Naive thymus-derived CD4-positive, alpha-beta T cell (primary cell): ENCODE data around the gene IPO4. TPM values are rescaled to one million over a fixed set of nuclear protein-coding genes. Genes with fewer than 3 reads are reported as not detected.
A peak's percentile ranks its signal among the peaks of the same experiment; 100 is the strongest.
"Not testable (repeated sequence)": the region's sequence is repeated elsewhere in the genome, so short reads cannot be mapped to it uniquely, and the experiment has no call there.

Experiments used
- ATAC-seq: fragments of 150-1000 bp; cut with Tn5 transposase; 2 replicates; pipeline ENCODE4 v1.10.0; 2021; ENCODE audit warnings: mild to moderate bottlenecking, moderate library complexity
- CTCF ChIA-PET: fragments of 350-600 bp; sonication (Branson Sonifier 250); formaldehyde crosslinking; loops from one replicate; lab custom pipeline; 2021; ENCODE audit warnings: antibody characterized with exemption; lab: Charles Lee
- POLR2A ChIA-PET: fragments of 350-600 bp; sonication (Branson Sonifier 250); formaldehyde crosslinking; loops from one replicate; lab custom pipeline; 2021; ENCODE audit warnings: antibody characterized with exemption, inconsistent platforms; lab: Charles Lee
- DNase-seq, 9 donors: peaks; one replicate each; pipeline versions ENCODE4 v3.0.0 to v3.0.0-alpha.2; 2020 to 2022; ENCODE audit warnings: mixed read lengths in 1 of 9
- H3K27ac ChIP-seq: one replicate; pipeline ENCODE4 v1.7.0; 2013; ENCODE audit warnings: mild to moderate bottlenecking, low read depth, low read length, moderate library complexity
- H3K27me3 ChIP-seq, 2 donors: one replicate each; pipeline ENCODE4 v1.7.0; 2013; ENCODE audit warnings: low read length in 2 of 2, mild to moderate bottlenecking in 2 of 2, moderate library complexity in 2 of 2; ENCODE audit not compliant: control insufficient read depth in 2 of 2, insufficient read depth in 2 of 2
- H3K36me3 ChIP-seq, 3 experiments: 1 replicate in 2 of 3; 2 replicates in 1 of 3; pipeline ENCODE4 v1.7.0; 2013; ENCODE audit warnings: low read length in 3 of 3, mild to moderate bottlenecking in 3 of 3, moderate library complexity in 1 of 3; ENCODE audit not compliant: insufficient read depth in 3 of 3, control insufficient read depth in 2 of 3
- H3K4me1 ChIP-seq, 2 donors: one replicate each; pipeline ENCODE4 v1.7.0; 2013; ENCODE audit warnings: low read length in 2 of 2, mild to moderate bottlenecking in 2 of 2, moderate library complexity in 1 of 2; ENCODE audit not compliant: control insufficient read depth in 2 of 2, insufficient read depth in 2 of 2
- H3K4me3 ChIP-seq: 2 replicates; pipeline ENCODE4 v1.7.0; 2013; ENCODE audit warnings: mild to moderate bottlenecking, low read length
- H3K9me3 ChIP-seq, 3 experiments: 1 replicate in 2 of 3; 2 replicates in 1 of 3; pipeline ENCODE4 v1.7.0; 2013; ENCODE audit warnings: low read length in 3 of 3; ENCODE audit not compliant: control insufficient read depth in 2 of 3
- H3K27ac Mint-ChIP-seq, 9 donors: one replicate each; pipeline ENCODE4 v1.8.0; 2020 to 2022; ENCODE audit warnings: mixed read lengths in 9 of 9, mild to moderate bottlenecking in 8 of 9, moderate library complexity in 5 of 9, inconsistent platforms in 2 of 9
- H3K27me3 Mint-ChIP-seq, 5 donors: one replicate each; pipeline ENCODE4 v1.8.0; 2021 to 2022; ENCODE audit warnings: mixed read lengths in 5 of 5, mild to moderate bottlenecking in 1 of 5
- H3K36me3 Mint-ChIP-seq, 5 donors: one replicate each; pipeline ENCODE4 v1.8.0; 2020 to 2022; ENCODE audit warnings: mixed read lengths in 5 of 5, mild to moderate bottlenecking in 3 of 5, inconsistent platforms in 1 of 5
- H3K4me1 Mint-ChIP-seq, 7 donors: one replicate each; pipeline ENCODE4 v1.8.0; 2020 to 2022; ENCODE audit warnings: mixed read lengths in 7 of 7, mild to moderate bottlenecking in 3 of 7, inconsistent platforms in 1 of 7
- H3K4me3 Mint-ChIP-seq, 10 donors: one replicate each; pipeline ENCODE4 v1.8.0; 2020 to 2022; ENCODE audit warnings: mild to moderate bottlenecking in 10 of 10, mixed read lengths in 10 of 10, moderate library complexity in 6 of 10, inconsistent platforms in 2 of 10
- H3K9me3 Mint-ChIP-seq, 11 donors: one replicate each; pipeline ENCODE4 v1.8.0; 2020 to 2022; ENCODE audit warnings: mixed read lengths in 11 of 11, mild to moderate bottlenecking in 4 of 11, inconsistent platforms in 1 of 11, moderate library complexity in 1 of 11
- intact Hi-C, 2 donors: fragments of 100-400 bp; cut with micrococcal nuclease; formaldehyde crosslinking; loops; one replicate each; pipeline ENCODE4 v1.15.1; 2023
- polyA plus RNA-seq, 2 donors: library from polyadenylated mRNA; unstranded; fragments of 300-500 nt; fragmentation: Illumina TruSeq; gene quantifications; one replicate each; pipeline ENCODE4 v1.2.3, GENCODE V29; 2021
- total RNA-seq, 6 experiments: library from RNA in 5 of 6; stranded (reverse) in 5 of 6; gene quantifications; 1 replicate in 5 of 6; 2 replicates in 1 of 6; pipeline ENCODE4 v1.2.3 and lab custom pipeline; 2021 to 2026

IPO4 gene
- total and polyA plus RNA-seq, 7 experiments from 2014 or later, result 17.5 to 45.2 (median 36.2) TPM

GRCh38 chr14:24202538-24202937 is 13.9 kb upstream of the IPO4 start:
- H3K36me3 ChIP-seq, result peaks cover 0 to 25% (median 0%) of the 10 kb centered on the region in 3 experiments
- H3K27me3 Mint-ChIP-seq, POLR2A ChIA-PET, H3K4me3 ChIP-seq, H3K27me3 ChIP-seq, H3K4me1 ChIP-seq, DNase-seq, H3K9me3 ChIP-seq, H3K27ac ChIP-seq, intact Hi-C loops, ATAC-seq, H3K4me3 Mint-ChIP-seq, CTCF ChIA-PET: not testable (repeated sequence)
- peaks cover 6 to 59% (median 41%) of the 10 kb centered on the region in 5 donors for H3K36me3 Mint-ChIP-seq
- H3K9me3 Mint-ChIP-seq, result peaks cover 0 to 15% (median 3%) of the 10 kb centered on the region in 11 donors
- H3K4me1 Mint-ChIP-seq, result peaks cover 22 to 59% (median 40%) of the 10 kb centered on the region in 7 donors
- peak overlapping the region in 2 of 9 donors; percentile 54 to 64 for H3K27ac Mint-ChIP-seq

GRCh38 chr14:24198814-24199524 is 10.4 kb upstream of the IPO4 start:
- Histone ChIP-seq H3K4me1 (peaks cover 14% of the 10 kb centered on the region in 2 donors), H3K36me3 (peaks cover 0 to 9% (median 0%) of the 10 kb centered on the region in 3 experiments), H3K27ac (no peak overlapping the region), H3K27me3 (no peaks in the 10 kb centered on the region), H3K4me3 (no peak overlapping the region), H3K9me3 (no peaks in the 10 kb centered on the region)
- H3K4me1 Mint-ChIP-seq, result peaks cover 30 to 64% (median 50%) of the 10 kb centered on the region in 7 donors
- peak overlapping the region in 6 of 10 donors; percentile 9 to 52 (median 26) for H3K4me3 Mint-ChIP-seq
- peak overlapping the region in 8 of 9 donors; percentile 4 to 79 (median 60) for H3K27ac Mint-ChIP-seq
- POLR2A ChIA-PET, result interaction anchor here (0.7 to 1.7 kb wide), 4 partner anchors 10 to 51 kb away, joined by 3 to 6 read pairs (median 4); partner anchors contain the start of genes CHMP4A, IPO4 and TINF2
- CTCF ChIA-PET, result no interaction called here
- H3K36me3 Mint-ChIP-seq, result peaks cover 6 to 46% (median 28%) of the 10 kb centered on the region in 5 donors
- no peaks in the 10 kb centered on the region for H3K27me3 Mint-ChIP-seq
- intact Hi-C loops, result no loop called here
- peaks cover 0 to 15% (median 3%) of the 10 kb centered on the region in 11 donors for H3K9me3 Mint-ChIP-seq
- ATAC-seq (no peak), DNase-seq (no peak)

GRCh38 chr14:24197056-24197450 is 8.4 kb upstream of the IPO4 start:
- Histone ChIP-seq H3K27ac (peak overlapping the region; percentile 47), H3K9me3 (no peaks in the 10 kb centered on the region), H3K4me3 (no peak overlapping the region), H3K4me1 (peaks cover 14 to 16% of the 10 kb centered on the region in 2 donors), H3K27me3 (no peaks in the 10 kb centered on the region), H3K36me3 (peaks cover 0 to 19% (median 3%) of the 10 kb centered on the region in 3 experiments)
- ChIA-PET CTCF (interaction anchor here (0.7 to 2.0 kb wide), 2 partner anchors 10 to 45 kb away, joined by 3 to 6 read pairs; partner anchors contain the start of gene TINF2), POLR2A (interaction anchor here (1.8 to 3.9 kb wide), 4 partner anchors 12 to 45 kb away, joined by 7 to 79 read pairs (median 24); partner anchors contain the start of genes CHMP4A, IRF9, MDP1 and TINF2)
- DNase-seq (no peak), ATAC-seq (no peak)
- Mint-ChIP-seq H3K36me3 (peaks cover 9 to 44% (median 17%) of the 10 kb centered on the region in 5 donors), H3K4me3 (peak overlapping the region; percentile 76 to 95 (median 89)), H3K4me1 (peaks cover 34 to 72% (median 56%) of the 10 kb centered on the region in 7 donors), H3K27ac (peak overlapping the region in 8 of 9 donors; percentile 64 to 98 (median 89)), H3K9me3 (peaks cover 0 to 6% (median 0%) of the 10 kb centered on the region in 11 donors), H3K27me3 (no peaks in the 10 kb centered on the region)
- intact Hi-C loops, result no loop called here

- Mint-ChIP-seq H3K9me3 (peaks cover 0 to 1% (median 0%) of the 10 kb centered on the region in 11 donors), H3K27ac (peak overlapping the region; percentile 88 to 98 (median 98)), H3K27me3 (no peaks in the 10 kb centered on the region), H3K4me3 (peak overlapping the region; percentile 88 to 97 (median 93)), H3K36me3 (peaks cover 9 to 41% (median 11%) of the 10 kb centered on the region in 5 donors), H3K4me1 (peaks cover 38 to 71% (median 61%) of the 10 kb centered on the region in 7 donors)
- peaks cover 0 to 26% (median 5%) of the 10 kb centered on the region in 3 experiments for H3K36me3 ChIP-seq
- DNase-seq (no peak), ATAC-seq (no peak)
- ChIA-PET POLR2A (interaction anchor here (0.7 to 3.9 kb wide), 27 partner anchors 9 to 894 kb away, joined by 3 to 79 read pairs (median 5); partner anchors contain the start of genes CHMP4A, CIDEB, DCAF11 and EMC9), CTCF (interaction anchor here (0.5 to 2.0 kb wide), 7 partner anchors 11 to 471 kb away, joined by 3 to 6 read pairs (median 4); partner anchors contain the start of genes CHMP4A, MDP1, PSME1 and TINF2)
- peak overlapping the region; percentile 99 for H3K27ac ChIP-seq
- H3K4me3 ChIP-seq, result peak overlapping the region; percentile 74
- peaks cover 14 to 16% of the 10 kb centered on the region in 2 donors for H3K4me1 ChIP-seq
- H3K27me3 ChIP-seq, result no peaks in the 10 kb centered on the region
- no peaks in the 10 kb centered on the region for H3K9me3 ChIP-seq
- intact Hi-C loops, result loop anchor here in 1 of 2 donors (1.0 kb wide), 1 partner anchor 8 kb away; the partner anchor contains the start of gene IPO4
These were observed 7.7 kb upstream of the IPO4 start for GRCh38 chr14:24196071-24197055.

GRCh38 chr14:24195186-24196070 is 6.8 kb upstream of the IPO4 start, which contains the start of gene TM9SF1:
TM9SF1 (minus strand) TSS chr14:24195441; CDS start chr14:24195019, 422 bp downstream.
- Mint-ChIP-seq H3K36me3 (peaks cover 8 to 39% (median 11%) of the 10 kb centered on the region in 5 donors), H3K4me3 (peak within 1 kb of the TSS; percentile 88 to 97 (median 93)), H3K9me3 (peaks cover 0 to 1% (median 0%) of the 10 kb centered on the region in 11 donors), H3K27ac (peak within 1 kb of the TSS; percentile 88 to 98 (median 98)), H3K27me3 (no peaks in the 10 kb centered on the region), H3K4me1 (peaks cover 38 to 69% (median 59%) of the 10 kb centered on the region in 7 donors)
- DNase-seq, result peak; percentile 86 to 92 (median 90)
- Histone ChIP-seq H3K4me1 (peaks cover 14 to 16% of the 10 kb centered on the region in 2 donors), H3K4me3 (peak within 1 kb of the TSS; percentile 74), H3K27ac (peak within 1 kb of the TSS; percentile 99), H3K36me3 (peaks cover 0 to 26% (median 5%) of the 10 kb centered on the region in 3 experiments), H3K27me3 (no peaks in the 10 kb centered on the region), H3K9me3 (no peaks in the 10 kb centered on the region)
- ATAC-seq, result peak; percentile 90
- intact Hi-C loops, result loop anchor here (1.0 kb wide), 10 partner anchors 7 to 104 kb away; partner anchors contain the start of genes CHMP4A (in 2 of the 2), EMC9 (in 2 of the 2), GMPR2 (in 2 of the 2) and IRF9 (in 2 of the 2)
- ChIA-PET CTCF (interaction anchor here (0.5 to 2.0 kb wide), 8 partner anchors 12 to 472 kb away, joined by 3 to 6 read pairs (median 4); partner anchors contain the start of genes CHMP4A, IRF9, MDP1 and PSME1), POLR2A (interaction anchor here (0.6 to 3.9 kb wide), 32 partner anchors 9 to 893 kb away, joined by 3 to 79 read pairs (median 4); partner anchors contain the start of genes CHMP4A, CIDEB, DCAF11 and EMC9)
